Measurements from ENCODE around the gene C4BPB.

C4BPB gene

GRCh38 chr1:207077012-207077411, 11.6 kb upstream of the C4BPB start:
- H3K4me3 ChIP-seq (ENCODE audit: low read depth, low read length) = no peak overlapping the region
- TF ChIP-seq CTCF (IDR thresholded peaks at IDR 0.05; ENCODE audit: borderline replicate concordance, insufficient read depth, low read depth, low read length) = no peak

- TF ChIP-seq CTCF (IDR thresholded peaks at IDR 0.05; ENCODE audit: borderline replicate concordance, insufficient read depth, low read depth, low read length) = peak; percentile 79
- no peak overlapping the region for H3K4me3 ChIP-seq (ENCODE audit: low read depth, low read length)
These were observed 10.9 kb upstream of the C4BPB start for GRCh38 chr1:207077470-207078377.

GRCh38 chr1:207078578-207079132, 10.0 kb upstream of the C4BPB start:
- TF ChIP-seq CTCF (IDR thresholded peaks at IDR 0.05; ENCODE audit: borderline replicate concordance, insufficient read depth, low read depth, low read length) = no peak
- no peak overlapping the region for H3K4me3 ChIP-seq (ENCODE audit: low read depth, low read length)

- no peak for TF ChIP-seq CTCF (IDR thresholded peaks at IDR 0.05; ENCODE audit: borderline replicate concordance, insufficient read depth, low read depth, low read length)
- no peak overlapping the region for H3K4me3 ChIP-seq (ENCODE audit: low read depth, low read length)
These were observed 8.9 kb upstream of the C4BPB start for GRCh38 chr1:207079706-207080241.

- no peak overlapping the region for H3K4me3 ChIP-seq (ENCODE audit: low read depth, low read length)
- no peak for TF ChIP-seq CTCF (IDR thresholded peaks at IDR 0.05; ENCODE audit: borderline replicate concordance, insufficient read depth, low read depth, low read length)
These were observed 7.6 kb upstream of the C4BPB start for GRCh38 chr1:207081088-207081487.

- no peak for TF ChIP-seq CTCF (IDR thresholded peaks at IDR 0.05; ENCODE audit: borderline replicate concordance, insufficient read depth, low read depth, low read length)
- no peak overlapping the region for H3K4me3 ChIP-seq (ENCODE audit: low read depth, low read length)
These were observed 6.9 kb upstream of the C4BPB start for GRCh38 chr1:207081806-207082205.

All from GM12875 (cell line).